Measurements from ENCODE around the gene LY6G5B. TPM values are rescaled to one million over a fixed set of nuclear protein-coding genes. Genes with fewer than 3 reads are reported as not detected.
A peak's percentile ranks its signal among the peaks of the same experiment; 100 is the strongest.

The LY6G5B gene
- total RNA-seq, 2 donors from 2014 or later = 13.9 to 17.0 TPM

DNA sequence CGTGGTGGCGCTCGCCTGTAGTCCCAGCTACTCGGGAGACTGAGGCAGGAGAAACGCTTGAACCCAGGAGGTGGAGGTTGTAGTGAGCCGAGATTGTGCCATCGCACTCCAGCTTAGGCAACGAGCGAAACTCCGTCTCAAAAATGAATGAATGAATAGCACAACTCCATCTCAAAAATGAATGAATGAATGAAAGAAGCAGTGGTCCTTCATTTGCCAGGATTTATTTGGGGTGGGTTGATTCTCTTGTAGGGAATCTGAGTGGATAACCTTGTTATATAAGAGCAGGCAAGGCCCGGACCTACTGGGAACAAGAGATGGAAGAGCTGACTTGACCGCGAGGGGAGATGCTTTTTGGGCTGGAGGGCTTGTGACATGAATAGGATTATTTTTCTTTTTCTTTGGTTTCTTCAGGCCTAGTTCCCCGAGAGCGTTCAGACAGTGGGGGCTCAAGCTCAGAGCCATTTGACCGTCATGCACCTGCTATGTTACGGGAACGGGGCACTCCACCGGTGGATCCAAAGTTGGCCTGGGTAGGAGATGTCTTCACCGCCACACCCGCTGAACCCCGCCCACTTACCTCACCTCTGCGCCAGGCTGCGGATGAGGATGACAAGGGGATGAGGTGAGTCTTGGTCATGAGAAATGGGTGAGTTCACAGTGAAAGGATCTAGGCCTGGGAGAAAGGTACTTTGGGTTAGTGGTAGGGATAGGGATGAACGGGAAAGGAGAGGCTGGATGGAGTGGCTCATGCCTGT is 39.4 kb upstream of the LY6G5B start:
- H3K36me3 ChIP-seq (ENCODE audit: control insufficient read depth, insufficient read depth, low read length) = peaks cover 95% of the 10 kb centered on the region
- no peaks in the 10 kb centered on the region for H3K9me3 ChIP-seq (ENCODE audit: control insufficient read depth, low read length)
- Mint-ChIP-seq H3K4me1 (no peaks in the 10 kb centered on the region), H3K36me3 (ENCODE audit: low read depth) (peaks cover 93% of the 10 kb centered on the region), H3K4me3 (no peak overlapping the region), H3K9me3 (no peaks in the 10 kb centered on the region), H3K27me3 (ENCODE audit: insufficient read depth) (no peaks in the 10 kb centered on the region), H3K27ac (peak overlapping the region; percentile 44)
- no peak overlapping the region for H3K4me3 ChIP-seq (ENCODE audit: low read length)
- 94 to 96% methylated on average over 25 of the region's 25 CpGs for WGBS, 2 experiments (ENCODE audit: insufficient coverage in 1 of 2, insufficient read length in 1 of 2)
- TF ChIP-seq, protein P1, sequence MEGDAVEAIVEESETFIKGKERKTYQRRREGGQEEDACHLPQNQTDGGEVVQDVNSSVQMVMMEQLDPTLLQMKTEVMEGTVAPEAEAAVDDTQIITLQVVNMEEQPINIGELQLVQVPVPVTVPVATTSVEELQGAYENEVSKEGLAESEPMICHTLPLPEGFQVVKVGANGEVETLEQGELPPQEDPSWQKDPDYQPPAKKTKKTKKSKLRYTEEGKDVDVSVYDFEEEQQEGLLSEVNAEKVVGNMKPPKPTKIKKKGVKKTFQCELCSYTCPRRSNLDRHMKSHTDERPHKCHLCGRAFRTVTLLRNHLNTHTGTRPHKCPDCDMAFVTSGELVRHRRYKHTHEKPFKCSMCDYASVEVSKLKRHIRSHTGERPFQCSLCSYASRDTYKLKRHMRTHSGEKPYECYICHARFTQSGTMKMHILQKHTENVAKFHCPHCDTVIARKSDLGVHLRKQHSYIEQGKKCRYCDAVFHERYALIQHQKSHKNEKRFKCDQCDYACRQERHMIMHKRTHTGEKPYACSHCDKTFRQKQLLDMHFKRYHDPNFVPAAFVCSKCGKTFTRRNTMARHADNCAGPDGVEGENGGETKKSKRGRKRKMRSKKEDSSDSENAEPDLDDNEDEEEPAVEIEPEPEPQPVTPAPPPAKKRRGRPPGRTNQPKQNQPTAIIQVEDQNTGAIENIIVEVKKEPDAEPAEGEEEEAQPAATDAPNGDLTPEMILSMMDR (conservative IDR thresholded peaks at IDR 0.05) = no peak
- no peaks in the 10 kb centered on the region for H3K4me1 ChIP-seq (ENCODE audit: control insufficient read depth, insufficient read depth, low read length)
- no peak for DNase-seq
- H3K9ac ChIP-seq (ENCODE audit: extremely low read depth, low read length, poor library complexity, severe bottlenecking) = no peak overlapping the region
- H3K27me3 ChIP-seq (ENCODE audit: control insufficient read depth, insufficient read depth, low read length, poor library complexity, severe bottlenecking) = no peaks in the 10 kb centered on the region
- H3K27ac ChIP-seq (ENCODE audit: low read depth, low read length) = no peak overlapping the region

GRCh38 chr6:31631209-31631608 is 38.6 kb upstream of the LY6G5B start:
- no peak overlapping the region for H3K4me3 ChIP-seq (ENCODE audit: low read length)
- Mint-ChIP-seq H3K4me1 (no peaks in the 10 kb centered on the region), H3K27me3 (ENCODE audit: insufficient read depth) (no peaks in the 10 kb centered on the region), H3K27ac (peak overlapping the region; percentile 44), H3K36me3 (ENCODE audit: low read depth) (peaks cover 91% of the 10 kb centered on the region), H3K4me3 (no peak overlapping the region), H3K9me3 (no peaks in the 10 kb centered on the region)
- no peak overlapping the region for H3K27ac ChIP-seq (ENCODE audit: low read depth, low read length)
- 94 to 96% methylated on average over 9 to 16 of the region's 16 CpGs for WGBS, 2 experiments (ENCODE audit: insufficient coverage in 1 of 2, insufficient read length in 1 of 2)
- TF ChIP-seq, protein P1 (conservative IDR thresholded peaks at IDR 0.05) = no peak
- DNase-seq = no peak
- H3K27me3 ChIP-seq (ENCODE audit: control insufficient read depth, insufficient read depth, low read length, poor library complexity, severe bottlenecking) = no peaks in the 10 kb centered on the region
- H3K9ac ChIP-seq (ENCODE audit: extremely low read depth, low read length, poor library complexity, severe bottlenecking) = no peak overlapping the region
- H3K36me3 ChIP-seq (ENCODE audit: control insufficient read depth, insufficient read depth, low read length) = peaks cover 95% of the 10 kb centered on the region
- no peaks in the 10 kb centered on the region for H3K4me1 ChIP-seq (ENCODE audit: control insufficient read depth, insufficient read depth, low read length)
- H3K9me3 ChIP-seq (ENCODE audit: control insufficient read depth, low read length) = no peaks in the 10 kb centered on the region

- H3K27ac Mint-ChIP-seq = no peak overlapping the region
Observed at GRCh38 chr6:31631681-31632278, 38.0 kb upstream of the LY6G5B start.

More at GRCh38 chr6:31631681-31632278, 38.0 kb upstream of the LY6G5B start:
- Mint-ChIP-seq H3K4me1 (no peaks in the 10 kb centered on the region), H3K4me3 (no peak overlapping the region), H3K27me3 (ENCODE audit: insufficient read depth) (no peaks in the 10 kb centered on the region), H3K9me3 (no peaks in the 10 kb centered on the region), H3K36me3 (ENCODE audit: low read depth) (peaks cover 91% of the 10 kb centered on the region)
- Histone ChIP-seq H3K36me3 (ENCODE audit: control insufficient read depth, insufficient read depth, low read length) (peaks cover 95% of the 10 kb centered on the region), H3K9me3 (ENCODE audit: control insufficient read depth, low read length) (no peaks in the 10 kb centered on the region), H3K9ac (ENCODE audit: extremely low read depth, low read length, poor library complexity, severe bottlenecking) (no peak overlapping the region), H3K4me1 (ENCODE audit: control insufficient read depth, insufficient read depth, low read length) (no peaks in the 10 kb centered on the region), H3K4me3 (ENCODE audit: low read length) (no peak overlapping the region), H3K27ac (ENCODE audit: low read depth, low read length) (peak overlapping the region; percentile 24), H3K27me3 (ENCODE audit: control insufficient read depth, insufficient read depth, low read length, poor library complexity, severe bottlenecking) (no peaks in the 10 kb centered on the region)
- DNase-seq = no peak
- TF ChIP-seq, protein P1 (conservative IDR thresholded peaks at IDR 0.05) = no peak
- 96 to 98% methylated on average over 24 to 32 of the region's 32 CpGs for WGBS, 2 experiments (ENCODE audit: insufficient coverage in 1 of 2, insufficient read length in 1 of 2)

Data from endodermal cell (in vitro differentiated cells).